T follicular helper cell (primary cell): ENCODE data around the gene ZBTB11.
"Not testable (repeated sequence)": the region's sequence is repeated elsewhere in the genome, so short reads cannot be mapped to it uniquely, and the experiment has no call there.

Experiments used
- DNase-seq: peaks from one replicate; pipeline ENCODE4 v3.0.0-alpha.2; 2020; ENCODE audit warnings: low read depth

The ZBTB11 gene

DNA sequence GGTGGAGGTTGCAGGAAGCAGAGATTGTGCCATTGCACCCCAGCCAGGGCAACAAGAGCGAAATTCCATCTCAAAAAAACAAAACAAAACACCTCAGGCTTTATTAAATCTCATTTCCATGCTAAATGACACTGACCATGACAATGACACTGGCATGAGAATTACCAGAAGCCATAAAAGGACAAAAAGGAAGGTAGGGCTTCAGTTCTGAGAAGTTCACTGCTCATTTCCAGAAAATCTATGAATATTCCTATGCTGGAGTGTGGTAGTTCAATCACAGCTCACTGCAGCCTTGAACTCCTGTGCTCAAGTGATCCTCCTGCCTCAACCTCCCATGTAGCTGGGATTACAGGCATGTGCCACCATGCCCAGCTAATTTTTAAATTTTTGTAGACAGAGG, 58.2 kb downstream of the ZBTB11 start:
- no peak for DNase-seq

DNA sequence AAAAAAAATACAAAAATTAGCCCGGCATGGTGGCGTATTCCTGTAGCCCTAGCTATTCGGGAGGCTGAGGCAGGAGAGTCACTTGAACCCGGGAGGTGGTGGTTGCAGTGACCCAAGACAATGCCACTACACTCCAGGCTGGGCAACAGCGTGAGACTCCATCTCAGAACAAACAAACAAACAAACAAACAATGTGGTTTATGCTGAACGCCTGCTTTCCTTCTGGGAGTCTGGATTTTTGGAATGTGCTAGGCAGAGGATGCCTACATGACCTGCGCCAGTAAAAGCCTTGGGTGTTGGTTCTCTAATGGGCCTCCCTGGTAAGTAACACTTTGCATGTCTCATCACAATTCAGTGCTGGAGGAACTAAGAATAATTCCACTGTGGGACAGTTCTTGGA, 59.5 kb downstream of the ZBTB11 start:
- no peak for DNase-seq

GRCh38 chr3:101615525-101615924, 61.4 kb downstream of the ZBTB11 start:
- no peak for DNase-seq

DNA sequence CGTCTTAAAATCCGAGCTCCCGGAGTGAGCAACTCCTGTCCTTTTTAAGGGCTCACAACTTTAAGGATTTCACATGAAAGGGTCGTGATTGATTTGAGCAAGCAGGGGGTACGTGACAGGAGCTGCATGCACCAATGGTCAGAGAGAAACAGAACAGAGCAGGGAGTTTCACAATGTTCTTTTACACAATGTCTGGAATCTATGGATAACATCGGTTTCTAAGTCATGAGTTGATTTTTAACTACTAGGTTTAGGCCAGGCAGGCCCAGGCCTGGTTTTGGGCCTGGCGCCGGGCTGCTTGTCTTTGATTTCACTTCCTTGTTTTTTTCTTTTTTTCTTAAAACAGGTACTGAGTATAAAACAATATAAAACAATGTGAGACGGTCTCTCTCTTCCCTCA, 63.9 kb downstream of the ZBTB11 start:
- DNase-seq = not testable (repeated sequence)

- no peak for DNase-seq
Observed at GRCh38 chr3:101611023-101611422, 65.9 kb downstream of the ZBTB11 start.

GRCh38 chr3:101605398-101605797, 71.5 kb downstream of the ZBTB11 start:
- DNase-seq = not testable (repeated sequence)

DNA sequence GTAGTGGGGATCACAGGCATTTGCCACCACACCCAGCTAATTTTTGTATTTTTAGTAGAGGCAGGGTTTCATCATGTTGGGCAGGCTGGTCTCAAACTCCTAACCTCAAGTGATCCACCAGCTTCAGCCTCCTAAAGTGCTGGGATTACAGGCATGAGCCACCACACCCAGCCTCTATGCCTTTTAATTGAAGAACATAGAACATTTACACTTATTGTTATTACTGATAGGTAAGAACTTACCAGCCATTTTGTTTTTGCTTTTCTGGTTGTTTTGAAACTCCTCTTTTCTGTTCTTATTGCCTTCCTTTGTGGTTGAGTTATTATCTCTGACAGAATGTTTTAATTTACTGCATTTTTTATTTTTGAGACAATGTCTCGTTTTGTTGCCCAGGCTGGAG, 73.7 kb downstream of the ZBTB11 start:
- no peak for DNase-seq

- DNase-seq = no peak
Observed at GRCh38 chr3:101602731-101603130, 74.2 kb downstream of the ZBTB11 start.
